GM12865 (cell line): ENCODE data around the gene PAQR3.
A peak's percentile ranks its signal among the peaks of the same experiment; 100 is the strongest.

ENCODE experiments used
- DNase-seq: peaks from one replicate; pipeline ENCODE4 v3.0.0; 2010; ENCODE audit warnings: low read depth
- H3K4me3 ChIP-seq: 2 replicates; pipeline ENCODE4 v1.5.1; 2011; ENCODE audit warnings: mild to moderate bottlenecking, low read depth, low read length, control low read depth
- CTCF ChIP-seq: IDR thresholded peaks from 2 replicates; pipeline ENCODE4 v1.5.1; 2011; ENCODE audit warnings: low read length, control low read depth, low read depth, inconsistent platforms; ENCODE audit not compliant: insufficient read depth; ENCODE audit errors: missing control alignments

The PAQR3 gene

GRCh38 chr4:78865451-78865850 lies 73.8 kb downstream of the PAQR3 start:
- no peak for DNase-seq
- no peak overlapping the region for H3K4me3 ChIP-seq
- TF ChIP-seq CTCF = no peak

GRCh38 chr4:78864405-78865024 lies 74.7 kb downstream of the PAQR3 start:
- TF ChIP-seq CTCF = peak; percentile 59
- peak; percentile 85 for DNase-seq
- H3K4me3 ChIP-seq = no peak overlapping the region

GRCh38 chr4:78863991-78864390 lies 75.2 kb downstream of the PAQR3 start:
- DNase-seq = no peak
- no peak overlapping the region for H3K4me3 ChIP-seq
- TF ChIP-seq CTCF = no peak

GRCh38 chr4:78863254-78863869 lies 75.9 kb downstream of the PAQR3 start:
- TF ChIP-seq CTCF = no peak
- no peak overlapping the region for H3K4me3 ChIP-seq
- DNase-seq = peak; percentile 7

- no peak for TF ChIP-seq CTCF
- no peak overlapping the region for H3K4me3 ChIP-seq
- DNase-seq = no peak
Observed at GRCh38 chr4:78862314-78862737, 76.9 kb downstream of the PAQR3 start.
